ENCODE data around the gene RFX7.

The RFX7 gene

GRCh38 chr15:56042498-56042897 lies 201.2 kb downstream of the RFX7 start:
- DNase-seq = no peak

- no peak for DNase-seq
These were observed 201.6 kb downstream of the RFX7 start for GRCh38 chr15:56042031-56042430.

- peak; percentile 7 for DNase-seq
These were observed 203.3 kb downstream of the RFX7 start for GRCh38 chr15:56040081-56041035.

GRCh38 chr15:56038707-56039106 lies 205.0 kb downstream of the RFX7 start:
- DNase-seq = no peak

- no peak for DNase-seq
These were observed 205.7 kb downstream of the RFX7 start for GRCh38 chr15:56038015-56038414.
